Smooth muscle cell (in vitro differentiated cells): ENCODE measurements around the gene DPF3. TPM values are rescaled to one million over a fixed set of nuclear protein-coding genes. Genes with fewer than 3 reads are reported as not detected.

ENCODE experiments used
- DNase-seq: peaks from one replicate; lab custom pipeline; 2025; ENCODE audit not compliant: unreplicated experiment; lab: John Stamatoyannopoulos, UW
- H2AFZ ChIP-seq: fragments of 200-600 bp; sonication (generic); 2 replicates; pipeline ENCODE4 v1.6.0; 2016; ENCODE audit warnings: antibody characterized with exemption, low read depth, mild to moderate bottlenecking
- H3F3A ChIP-seq: fragments of 200-600 bp; sonication (generic); 2 replicates; pipeline ENCODE4 v1.6.0; 2017; ENCODE audit warnings: antibody characterized with exemption, low read depth
- H3K27ac ChIP-seq: fragments of 200-600 bp; sonication (generic); 2 replicates; pipeline ENCODE4 v1.5.1; 2016; ENCODE audit warnings: low read depth, mild to moderate bottlenecking
- H3K27me3 ChIP-seq: fragments of 200-600 bp; sonication (generic); 2 replicates; pipeline ENCODE4 v1.6.1; 2016; ENCODE audit warnings: low read depth, mild to moderate bottlenecking
- H3K36me3 ChIP-seq: fragments of 200-600 bp; sonication (generic); 2 replicates; pipeline ENCODE4 v1.5.1; 2016; ENCODE audit warnings: low read depth
- H3K4me1 ChIP-seq: fragments of 200-600 bp; sonication (generic); 2 replicates; pipeline ENCODE4 v1.5.1; 2016; ENCODE audit warnings: low read depth
- H3K4me2 ChIP-seq: fragments of 200-600 bp; sonication (generic); 2 replicates; pipeline ENCODE4 v1.6.0; 2016; ENCODE audit warnings: mild to moderate bottlenecking
- H3K4me3 ChIP-seq: fragments of 200-600 bp; sonication (generic); 2 replicates; pipeline ENCODE4 v1.5.1; 2016; ENCODE audit warnings: mild to moderate bottlenecking
- H3K79me2 ChIP-seq: fragments of 200-600 bp; sonication (generic); 2 replicates; pipeline ENCODE4 v1.6.0; 2016; ENCODE audit warnings: low read depth, mild to moderate bottlenecking
- H3K9ac ChIP-seq: fragments of 200-600 bp; sonication (generic); 2 replicates; pipeline ENCODE4 v1.6.0; 2016; ENCODE audit warnings: low read depth
- H3K9me3 ChIP-seq: fragments of 200-600 bp; sonication (generic); replicated peaks from 2 replicates; pipeline ENCODE4 v1.5.1; 2016; ENCODE audit warnings: low read depth
- H4K20me1 ChIP-seq: fragments of 200-600 bp; sonication (generic); 2 replicates; pipeline ENCODE4 v1.6.0; 2016; ENCODE audit warnings: low read depth
- CTCF ChIP-seq: fragments of 200-600 bp; sonication (generic); IDR thresholded peaks from 2 replicates; pipeline ENCODE4 v1.5.1; 2017; ENCODE audit warnings: borderline replicate concordance, mild to moderate bottlenecking, antibody characterized with exemption; ENCODE audit not compliant: insufficient read depth, poor library complexity, severe bottlenecking
- WGBS: methylation state at CpG from one replicate; pipeline ENCODE4 v1.1.7; 2016; ENCODE audit warnings: low lambda C conversion rate; 5-methylcytosine and 5-hydroxymethylcytosine counted together
- polyA plus RNA-seq: library from polyadenylated mRNA; unstranded; fragments of >200 nt; fragmentation: Nextera tagmentation; extraction: Ambion mirVana; gene quantifications from 2 replicates; pipeline ENCODE4 v1.2.1, GENCODE V29; 2016
- total RNA-seq: library from RNA; depleted of rRNA; stranded (reverse); fragments of >200 nt; gene quantifications from 2 replicates; pipeline ENCODE4 v1.2.3, GENCODE V29; 2014

DPF3 gene
- total and polyA plus RNA-seq, 2 experiments from 2014 or later: 4.9 to 12.6 TPM

- Histone ChIP-seq H3K4me2 (no peak overlapping the region), H3K27me3 (peaks cover 4% of the 10 kb centered on the region), H3K36me3 (no peaks in the 10 kb centered on the region), H3K4me1 (no peaks in the 10 kb centered on the region), H3K27ac (no peak overlapping the region), H3K9me3 (no peaks in the 10 kb centered on the region), H3K79me2 (no peaks in the 10 kb centered on the region), H3K4me3 (no peak overlapping the region), H3F3A (no peaks in the 10 kb centered on the region), H2AFZ (no peak overlapping the region), H3K9ac (no peak overlapping the region), H4K20me1 (no peaks in the 10 kb centered on the region)
- TF ChIP-seq CTCF: no peak
- 90% methylated on average over 17 of the region's 18 CpGs for WGBS
- no peak for DNase-seq
Measured at GRCh38 chr14:72731252-72732020, 162.5 kb downstream of the DPF3 start.

- no peaks in the 10 kb centered on the region for H3K36me3 ChIP-seq
- no peaks in the 10 kb centered on the region for H3K4me1 ChIP-seq
- H3K4me3 ChIP-seq: no peak overlapping the region
- no peaks in the 10 kb centered on the region for H3K9me3 ChIP-seq
- H3F3A ChIP-seq: no peaks in the 10 kb centered on the region
- no peaks in the 10 kb centered on the region for H3K79me2 ChIP-seq
- no peak overlapping the region for H3K9ac ChIP-seq
- no peak for DNase-seq
- no peak overlapping the region for H3K4me2 ChIP-seq
- no peaks in the 10 kb centered on the region for H4K20me1 ChIP-seq
- no peak for TF ChIP-seq CTCF
- H2AFZ ChIP-seq: no peak overlapping the region
- no peak overlapping the region for H3K27ac ChIP-seq
- H3K27me3 ChIP-seq: peaks cover 4% of the 10 kb centered on the region
- 95% methylated on average over 4 of the region's 4 CpGs for WGBS
Measured at GRCh38 chr14:72730468-72730867, 163.4 kb downstream of the DPF3 start.

GRCh38 chr14:72726444-72726843 is 167.5 kb downstream of the DPF3 start:
- no peaks in the 10 kb centered on the region for H3K4me1 ChIP-seq
- no peaks in the 10 kb centered on the region for H4K20me1 ChIP-seq
- DNase-seq: peak; percentile 10
- no peaks in the 10 kb centered on the region for H3K36me3 ChIP-seq
- H2AFZ ChIP-seq: no peak overlapping the region
- no peak overlapping the region for H3K9ac ChIP-seq
- H3K4me3 ChIP-seq: no peak overlapping the region
- H3F3A ChIP-seq: no peaks in the 10 kb centered on the region
- H3K27me3 ChIP-seq: no peaks in the 10 kb centered on the region
- no peaks in the 10 kb centered on the region for H3K79me2 ChIP-seq
- H3K4me2 ChIP-seq: peak overlapping the region; percentile 51
- no peak for TF ChIP-seq CTCF
- no peaks in the 10 kb centered on the region for H3K9me3 ChIP-seq
- H3K27ac ChIP-seq: peak overlapping the region; percentile 57
- WGBS: 12% methylated on average over 9 of the region's 9 CpGs

GRCh38 chr14:72723858-72724530 is 169.9 kb downstream of the DPF3 start:
- H4K20me1 ChIP-seq: no peaks in the 10 kb centered on the region
- no peaks in the 10 kb centered on the region for H3K27me3 ChIP-seq
- H3K79me2 ChIP-seq: no peaks in the 10 kb centered on the region
- no peaks in the 10 kb centered on the region for H3K9me3 ChIP-seq
- no peaks in the 10 kb centered on the region for H3F3A ChIP-seq
- H3K36me3 ChIP-seq: no peaks in the 10 kb centered on the region
- no peak for DNase-seq
- H3K4me3 ChIP-seq: no peak overlapping the region
- 61% methylated on average over 6 of the region's 6 CpGs for WGBS
- no peak overlapping the region for H3K27ac ChIP-seq
- H2AFZ ChIP-seq: no peak overlapping the region
- TF ChIP-seq CTCF: no peak
- H3K4me1 ChIP-seq: no peaks in the 10 kb centered on the region
- H3K9ac ChIP-seq: no peak overlapping the region
- H3K4me2 ChIP-seq: no peak overlapping the region
